OCI-LY3 (cell line): Measurements from ENCODE around the gene MYO5A.

ENCODE experiments used
- H2AFZ ChIP-seq: fragments of 200-600, 300-600 bp; shearing (Covaris generic); 2 replicates; pipeline ENCODE4 v1.6.0; 2014; ENCODE audit warnings: antibody characterized with exemption, low read depth, low read length
- H3K27ac ChIP-seq: fragments of 200-600, 300-600 bp; sonication (generic); 2 replicates; pipeline ENCODE4 v1.5.1; 2014; ENCODE audit warnings: mild to moderate bottlenecking, low read length, moderate library complexity, mixed read lengths
- H3K27me3 ChIP-seq: fragments of 200-600, 300-600 bp; sonication (generic); 2 replicates; pipeline ENCODE4 v1.6.1; 2014; ENCODE audit warnings: low read depth, low read length, mixed read lengths
- H3K36me3 ChIP-seq: fragments of 200-600, 300-600 bp; sonication (generic); replicated peaks from 2 replicates; pipeline ENCODE3; 2014; ENCODE audit warnings: low read depth, low read length, mixed read lengths
- H3K4me1 ChIP-seq: fragments of 300-600, 200-600 bp; sonication (generic); 2 replicates; pipeline ENCODE4 v1.6.1; 2014; ENCODE audit warnings: low read length, mixed read lengths
- H3K4me2 ChIP-seq: fragments of 200-600, 300-600 bp; sonication (generic); 2 replicates; pipeline ENCODE4 v1.6.1; 2014; ENCODE audit warnings: low read length, mixed read lengths
- H3K4me3 ChIP-seq: fragments of 300-600, 200-600 bp; sonication (generic); 2 replicates; pipeline ENCODE4 v1.5.1; 2014; ENCODE audit warnings: antibody characterized with exemption, mild to moderate bottlenecking, low read length, moderate library complexity
- H3K79me2 ChIP-seq: fragments of 300-600, 200-600 bp; shearing (Covaris generic); 2 replicates; pipeline ENCODE4 v1.6.1; 2014; ENCODE audit warnings: mild to moderate bottlenecking, low read length, mixed read lengths
- H3K9ac ChIP-seq: fragments of 300-600, 200-600 bp; shearing (Covaris generic); 2 replicates; pipeline ENCODE4 v1.6.0; 2014; ENCODE audit warnings: mild to moderate bottlenecking, low read length, moderate library complexity
- H3K9me3 ChIP-seq: fragments of 200-600, 300-600 bp; shearing (Covaris generic); 2 replicates; pipeline ENCODE4 v1.6.1; 2014; ENCODE audit warnings: low read length, mixed read lengths; ENCODE audit not compliant: insufficient read depth
- H4K20me1 ChIP-seq: fragments of 200-600, 300-600 bp; sonication (generic); 2 replicates; pipeline ENCODE4 v1.6.1; 2016; ENCODE audit warnings: low read length, mixed read lengths; ENCODE audit not compliant: insufficient read depth
- CTCF ChIP-seq: fragments of 200-600, 300-600 bp; sonication (generic); IDR thresholded peaks from 2 replicates; pipeline ENCODE4 v1.5.1; 2014; ENCODE audit warnings: antibody characterized with exemption, low read length, low read depth
- EZH2phosphoT487 ChIP-seq: fragments of 200-600 bp; shearing (Covaris generic); IDR thresholded peaks from 2 replicates; pipeline ENCODE4 v1.6.1; 2018; ENCODE audit warnings: antibody characterized with exemption, mixed run types, low read depth

MYO5A gene

GRCh38 chr15:52499506-52499905 is 29.2 kb downstream of the MYO5A start:
- H3K4me3 ChIP-seq, result no peak overlapping the region
- no peak overlapping the region for H3K27ac ChIP-seq
- peaks cover 3% of the 10 kb centered on the region for H3K36me3 ChIP-seq
- H3K27me3 ChIP-seq, result no peaks in the 10 kb centered on the region
- H3K4me2 ChIP-seq, result no peak overlapping the region
- peaks cover 61% of the 10 kb centered on the region for H3K79me2 ChIP-seq
- H2AFZ ChIP-seq, result no peak overlapping the region
- no peak overlapping the region for H3K9ac ChIP-seq
- TF ChIP-seq CTCF, result no peak
- H4K20me1 ChIP-seq, result 0 out of 2 replicates have a peak, but pooled peaks cover 4% of the 10 kb centered on the region
- H3K9me3 ChIP-seq, result no peaks in the 10 kb centered on the region
- H3K4me1 ChIP-seq, result peaks cover 30% of the 10 kb centered on the region

GRCh38 chr15:52498706-52499105 is 30.0 kb downstream of the MYO5A start:
- 0 out of 2 replicates have a peak, but pooled peaks cover 4% of the 10 kb centered on the region for H4K20me1 ChIP-seq
- H3K79me2 ChIP-seq, result peaks cover 64% of the 10 kb centered on the region
- no peaks in the 10 kb centered on the region for H3K9me3 ChIP-seq
- peaks cover 3% of the 10 kb centered on the region for H3K36me3 ChIP-seq
- H3K4me2 ChIP-seq, result no peak overlapping the region
- no peak overlapping the region for H2AFZ ChIP-seq
- H3K4me3 ChIP-seq, result no peak overlapping the region
- H3K4me1 ChIP-seq, result peaks cover 23% of the 10 kb centered on the region
- H3K27ac ChIP-seq, result no peak overlapping the region
- TF ChIP-seq EZH2phosphoT487, result no peak
- no peak for TF ChIP-seq CTCF
- H3K9ac ChIP-seq, result no peak overlapping the region
- no peaks in the 10 kb centered on the region for H3K27me3 ChIP-seq

GRCh38 chr15:52496776-52497470 is 31.8 kb downstream of the MYO5A start:
- Histone ChIP-seq H3K36me3 (no peaks in the 10 kb centered on the region), H3K9ac (no peak overlapping the region), H3K4me2 (no peak overlapping the region), H3K9me3 (no peaks in the 10 kb centered on the region), H2AFZ (no peak overlapping the region), H3K4me1 (peaks cover 11% of the 10 kb centered on the region), H3K79me2 (peaks cover 65% of the 10 kb centered on the region), H3K27me3 (no peaks in the 10 kb centered on the region), H3K27ac (no peak overlapping the region), H4K20me1 (peaks cover 12% of the 10 kb centered on the region; the same call in 1 of the 2 replicates), H3K4me3 (no peak overlapping the region)
- TF ChIP-seq EZH2phosphoT487, result no peak
- TF ChIP-seq CTCF, result no peak

- Histone ChIP-seq H3K4me1 (peaks cover 11% of the 10 kb centered on the region), H3K27me3 (no peaks in the 10 kb centered on the region), H3K4me2 (no peak overlapping the region), H2AFZ (no peak overlapping the region), H3K79me2 (peaks cover 69% of the 10 kb centered on the region), H3K9me3 (no peaks in the 10 kb centered on the region), H3K9ac (no peak overlapping the region), H3K4me3 (no peak overlapping the region), H3K36me3 (no peaks in the 10 kb centered on the region), H3K27ac (no peak overlapping the region), H4K20me1 (peaks cover 18% of the 10 kb centered on the region; the same call in 1 of the 2 replicates)
- TF ChIP-seq EZH2phosphoT487, result no peak
- no peak for TF ChIP-seq CTCF
Observed at GRCh38 chr15:52496175-52496574, 32.5 kb downstream of the MYO5A start.
